ENCODE data around the gene RAET1E. TPM values are rescaled to one million over a fixed set of nuclear protein-coding genes. Genes with fewer than 3 reads are reported as not detected.

Gene RAET1E
- total RNA-seq, 1 experiment from 2014 or later: not detected

DNA sequence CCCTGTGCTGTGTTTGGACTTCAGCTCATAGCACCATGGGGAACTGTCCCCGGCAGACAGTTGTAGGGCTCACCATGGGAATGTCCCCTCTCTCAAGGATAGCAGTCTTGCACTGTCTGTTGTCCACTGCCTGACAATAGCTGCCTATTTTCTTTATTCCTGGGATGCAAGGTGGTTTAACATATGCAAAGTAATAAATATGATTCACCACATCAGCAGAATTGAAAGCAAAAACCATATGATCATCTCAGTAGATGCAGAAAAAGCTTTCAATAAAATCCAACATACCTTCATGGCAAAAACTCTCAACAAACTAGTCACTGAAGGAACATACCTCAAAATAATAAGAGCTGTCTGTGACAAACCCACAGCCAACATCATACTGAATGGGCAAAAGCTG is 20.3 kb downstream of the RAET1E start:
- H2AK5ac ChIP-seq (ENCODE audit: insufficient read length, low read length): no peak overlapping the region
- H2BK20ac ChIP-seq (ENCODE audit: low read depth, low read length, poor library complexity, severe bottlenecking): no peak overlapping the region
- Mint-ChIP-seq H3K27me3 (ENCODE audit: low read depth) (peaks cover 31% of the 10 kb centered on the region), H3K36me3 (ENCODE audit: insufficient read depth in 1 of 3, low read depth in 3 of 3) (no peaks in the 10 kb centered on the region; a peak in 1 of 7 replicates), H3K4me3 (no peak overlapping the region), H3K9me3 (0 out of 5 replicates have a peak, but pooled peaks cover 0 to 4% of the 10 kb centered on the region in 2 experiments), H3K27ac (peak overlapping the region in 1 of 3 experiments; percentile 45; a peak in 1 of 7 replicates), H3K4me1 (no peaks in the 10 kb centered on the region)
- H3K9me3 ChIP-seq (ENCODE audit: control insufficient read depth, low read depth, low read length): no peaks in the 10 kb centered on the region
- no peaks in the 10 kb centered on the region for H3K4me1 ChIP-seq (ENCODE audit: insufficient read depth, low read length)
- no peak overlapping the region for H3K27ac ChIP-seq (ENCODE audit: insufficient read length, low read depth, low read length)
- TF ChIP-seq, protein P1, sequence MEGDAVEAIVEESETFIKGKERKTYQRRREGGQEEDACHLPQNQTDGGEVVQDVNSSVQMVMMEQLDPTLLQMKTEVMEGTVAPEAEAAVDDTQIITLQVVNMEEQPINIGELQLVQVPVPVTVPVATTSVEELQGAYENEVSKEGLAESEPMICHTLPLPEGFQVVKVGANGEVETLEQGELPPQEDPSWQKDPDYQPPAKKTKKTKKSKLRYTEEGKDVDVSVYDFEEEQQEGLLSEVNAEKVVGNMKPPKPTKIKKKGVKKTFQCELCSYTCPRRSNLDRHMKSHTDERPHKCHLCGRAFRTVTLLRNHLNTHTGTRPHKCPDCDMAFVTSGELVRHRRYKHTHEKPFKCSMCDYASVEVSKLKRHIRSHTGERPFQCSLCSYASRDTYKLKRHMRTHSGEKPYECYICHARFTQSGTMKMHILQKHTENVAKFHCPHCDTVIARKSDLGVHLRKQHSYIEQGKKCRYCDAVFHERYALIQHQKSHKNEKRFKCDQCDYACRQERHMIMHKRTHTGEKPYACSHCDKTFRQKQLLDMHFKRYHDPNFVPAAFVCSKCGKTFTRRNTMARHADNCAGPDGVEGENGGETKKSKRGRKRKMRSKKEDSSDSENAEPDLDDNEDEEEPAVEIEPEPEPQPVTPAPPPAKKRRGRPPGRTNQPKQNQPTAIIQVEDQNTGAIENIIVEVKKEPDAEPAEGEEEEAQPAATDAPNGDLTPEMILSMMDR (conservative IDR thresholded peaks at IDR 0.05): no peak
- H4K8ac ChIP-seq (replicated peaks; ENCODE audit: insufficient read length, low read depth, low read length): no peak overlapping the region
- no peak overlapping the region for H3K9ac ChIP-seq (ENCODE audit: extremely low read depth, insufficient read length, low read length)
- no peak overlapping the region for H2BK12ac ChIP-seq (ENCODE audit: insufficient read length, low read depth, low read length)
- H2BK120ac ChIP-seq (ENCODE audit: low read depth, low read length, poor library complexity, severe bottlenecking): no peak overlapping the region
- no peak overlapping the region for H3K18ac ChIP-seq (ENCODE audit: insufficient read length, low read depth, low read length)
- no peak overlapping the region for H2BK5ac ChIP-seq (ENCODE audit: insufficient read length, low read length)
- H3T11ph ChIP-seq (ENCODE audit: low read length): no peak overlapping the region
- no peak overlapping the region for H3K4me2 ChIP-seq (ENCODE audit: insufficient read depth, insufficient read length, low read length)
- no CpG with 5 or more reads among the region's 1 CpG for WGBS (ENCODE audit: extremely low coverage, insufficient read length, low lambda C conversion rate)
- no peak for DNase-seq
- no peak overlapping the region for H3K23ac ChIP-seq (ENCODE audit: insufficient read length, low read depth, low read length)
- H3K56ac ChIP-seq (ENCODE audit: insufficient read length, low read depth, low read length): no peak overlapping the region
- H3K79me2 ChIP-seq (ENCODE audit: insufficient read depth, low read length): no peaks in the 10 kb centered on the region
- no peaks in the 10 kb centered on the region for H4K20me1 ChIP-seq (ENCODE audit: control insufficient read depth, insufficient read depth, insufficient read length)
- H3K14ac ChIP-seq (ENCODE audit: insufficient read depth, low read length): no peak overlapping the region
- no peak overlapping the region for H2AFZ ChIP-seq (ENCODE audit: low read length)
- no peak overlapping the region for H4K91ac ChIP-seq (ENCODE audit: insufficient read length, low read depth, low read length)
- H3K4ac ChIP-seq (ENCODE audit: low read depth, low read length): no peak overlapping the region
- no peak overlapping the region for H2BK15ac ChIP-seq (ENCODE audit: low read depth, low read length)
- H3K79me1 ChIP-seq (ENCODE audit: insufficient read depth, low read depth, low read length, poor library complexity, severe bottlenecking): no peaks in the 10 kb centered on the region
- H3K23me2 ChIP-seq (ENCODE audit: insufficient read length, low read depth, low read length, poor library complexity, severe bottlenecking): no peaks in the 10 kb centered on the region
- no peaks in the 10 kb centered on the region for H3K27me3 ChIP-seq (ENCODE audit: insufficient read depth, low read length)
- H4K5ac ChIP-seq (ENCODE audit: insufficient read length, low read depth, low read length): no peak overlapping the region
